ENCODE data around the gene MT1E.
"Not testable (repeated sequence)": the region's sequence is repeated elsewhere in the genome, so short reads cannot be mapped to it uniquely, and the experiment has no call there.

Gene MT1E

DNA sequence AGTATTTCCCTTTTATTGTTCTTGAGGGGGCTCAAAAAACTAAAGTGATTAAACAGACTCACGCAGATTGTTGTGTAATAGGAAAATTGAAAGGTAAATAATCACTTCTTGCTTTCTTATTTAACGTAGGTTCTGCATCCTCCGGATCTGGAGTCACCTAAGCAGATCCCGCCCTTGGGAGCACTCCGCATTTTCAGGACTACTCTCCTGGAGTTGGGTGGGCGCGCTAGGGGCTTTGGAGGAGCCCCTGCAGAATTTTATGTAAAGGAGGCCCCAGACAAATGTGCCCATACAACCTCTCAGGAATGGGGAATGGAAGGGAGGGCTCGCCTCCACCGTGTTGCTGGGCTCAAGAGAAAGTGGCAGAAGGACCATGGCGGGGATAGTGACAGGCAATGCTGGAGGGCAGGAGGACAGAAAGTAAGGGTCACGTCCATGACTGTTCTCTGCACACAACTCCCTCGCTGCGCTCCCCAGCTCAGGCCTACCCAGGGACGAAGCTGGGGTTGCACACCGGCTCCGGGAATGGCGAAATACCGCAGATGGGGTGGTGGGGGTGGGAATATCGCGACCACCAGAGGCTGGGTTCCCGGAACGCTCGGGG, 8.9 kb upstream of the MT1E start:
- peaks cover 70% of the 10 kb centered on the region for H3K27me3 ChIP-seq
- peaks cover 9 to 11% of the 10 kb centered on the region in 2 experiments for H3K4me1 ChIP-seq (ENCODE audit: control insufficient read depth in 1 of 2, insufficient read depth in 1 of 2, low read depth in 1 of 2, low read length in 1 of 2)
- H3K9me3 ChIP-seq = no peaks in the 10 kb centered on the region
- H3K36me3 ChIP-seq = no peaks in the 10 kb centered on the region
- TF ChIP-seq, protein P1, sequence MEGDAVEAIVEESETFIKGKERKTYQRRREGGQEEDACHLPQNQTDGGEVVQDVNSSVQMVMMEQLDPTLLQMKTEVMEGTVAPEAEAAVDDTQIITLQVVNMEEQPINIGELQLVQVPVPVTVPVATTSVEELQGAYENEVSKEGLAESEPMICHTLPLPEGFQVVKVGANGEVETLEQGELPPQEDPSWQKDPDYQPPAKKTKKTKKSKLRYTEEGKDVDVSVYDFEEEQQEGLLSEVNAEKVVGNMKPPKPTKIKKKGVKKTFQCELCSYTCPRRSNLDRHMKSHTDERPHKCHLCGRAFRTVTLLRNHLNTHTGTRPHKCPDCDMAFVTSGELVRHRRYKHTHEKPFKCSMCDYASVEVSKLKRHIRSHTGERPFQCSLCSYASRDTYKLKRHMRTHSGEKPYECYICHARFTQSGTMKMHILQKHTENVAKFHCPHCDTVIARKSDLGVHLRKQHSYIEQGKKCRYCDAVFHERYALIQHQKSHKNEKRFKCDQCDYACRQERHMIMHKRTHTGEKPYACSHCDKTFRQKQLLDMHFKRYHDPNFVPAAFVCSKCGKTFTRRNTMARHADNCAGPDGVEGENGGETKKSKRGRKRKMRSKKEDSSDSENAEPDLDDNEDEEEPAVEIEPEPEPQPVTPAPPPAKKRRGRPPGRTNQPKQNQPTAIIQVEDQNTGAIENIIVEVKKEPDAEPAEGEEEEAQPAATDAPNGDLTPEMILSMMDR (IDR thresholded peaks at IDR 0.05) = no peak
- no peak overlapping the region for H3K27ac ChIP-seq
- H3K4me3 ChIP-seq (ENCODE audit: low read depth in 1 of 2, low read length in 1 of 2) = peak overlapping the region in 1 of 2 experiments; percentile 43

DNA sequence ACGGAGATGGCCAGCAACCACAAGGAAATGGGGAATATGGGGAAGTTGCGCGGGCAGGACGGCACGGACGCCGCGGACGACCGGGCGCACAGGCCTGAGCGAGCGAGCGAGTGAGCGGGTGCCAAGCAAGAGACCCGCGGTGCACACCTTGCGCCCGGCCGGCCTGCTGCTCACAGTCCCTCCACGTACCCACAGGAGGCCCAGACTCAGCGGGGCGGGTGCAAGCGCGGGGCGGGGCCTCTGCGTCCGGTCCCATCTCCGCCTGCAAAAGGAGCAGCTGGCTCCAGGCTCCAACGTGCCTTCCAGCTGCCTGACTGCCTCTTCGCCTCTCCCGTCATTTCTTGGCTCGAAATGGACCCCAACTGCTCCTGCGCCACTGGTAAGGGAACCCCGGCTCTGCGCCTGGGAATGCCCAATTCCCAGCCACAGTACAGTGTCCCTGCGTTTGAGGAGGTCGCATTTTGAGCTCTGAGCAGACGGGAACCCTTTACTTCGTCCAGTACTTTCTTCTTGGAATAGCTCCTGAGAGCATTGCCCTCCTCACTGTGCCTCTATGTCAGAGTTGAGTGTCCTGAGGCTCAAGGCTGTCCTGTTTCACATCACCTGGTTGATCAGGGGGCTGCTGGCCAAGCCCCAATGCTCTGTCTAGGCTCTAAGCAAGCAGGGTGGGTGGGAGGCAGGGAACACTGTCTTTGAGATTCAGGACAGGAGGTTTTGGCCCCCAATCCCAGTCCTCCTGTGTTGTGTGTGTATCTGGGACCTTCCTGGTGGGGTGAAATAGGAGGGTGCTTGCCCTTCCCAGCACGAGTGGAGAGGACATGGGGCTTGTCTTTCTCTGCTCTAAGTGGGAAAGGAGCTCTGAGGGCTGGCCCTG, 8.1 kb upstream of the MT1E start:
- Histone ChIP-seq H3K27ac (no peak overlapping the region), H3K27me3 (peaks cover 77% of the 10 kb centered on the region), H3K36me3 (no peaks in the 10 kb centered on the region), H3K4me1 (ENCODE audit: control insufficient read depth in 1 of 2, insufficient read depth in 1 of 2, low read depth in 1 of 2, low read length in 1 of 2) (peaks cover 9 to 11% of the 10 kb centered on the region in 2 experiments), H3K4me3 (ENCODE audit: low read depth in 1 of 2, low read length in 1 of 2) (peak overlapping the region in 1 of 2 experiments; percentile 43), H3K9me3 (no peaks in the 10 kb centered on the region)
- TF ChIP-seq, protein P1 (IDR thresholded peaks at IDR 0.05) = no peak

DNA sequence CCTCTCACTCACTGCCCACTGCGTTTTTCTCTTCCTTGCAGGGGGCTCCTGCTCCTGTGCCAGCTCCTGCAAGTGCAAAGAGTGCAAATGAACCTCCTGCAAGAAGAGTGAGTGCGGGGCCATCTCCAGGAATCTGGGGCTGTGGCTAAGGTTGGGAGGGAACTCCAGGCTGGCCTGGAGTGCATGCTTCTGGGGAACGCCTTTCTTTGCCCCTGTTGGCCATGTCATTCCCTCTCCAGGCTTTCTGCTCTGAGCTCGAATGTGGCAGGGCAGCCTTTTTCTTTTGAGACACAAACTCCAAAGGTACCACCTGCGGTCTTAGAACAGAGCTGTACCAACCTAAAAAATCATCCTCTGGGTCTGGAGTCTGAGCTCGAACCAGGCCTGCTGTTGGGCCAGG, 7.4 kb upstream of the MT1E start:
- H3K27ac ChIP-seq = no peak overlapping the region
- no peaks in the 10 kb centered on the region for H3K9me3 ChIP-seq
- no peaks in the 10 kb centered on the region for H3K36me3 ChIP-seq
- peaks cover 84% of the 10 kb centered on the region for H3K27me3 ChIP-seq
- TF ChIP-seq, protein P1 (IDR thresholded peaks at IDR 0.05) = no peak
- H3K4me3 ChIP-seq (ENCODE audit: low read depth in 1 of 2, low read length in 1 of 2) = no peak overlapping the region
- peaks cover 9 to 11% of the 10 kb centered on the region in 2 experiments for H3K4me1 ChIP-seq (ENCODE audit: control insufficient read depth in 1 of 2, insufficient read depth in 1 of 2, low read depth in 1 of 2, low read length in 1 of 2)

DNA sequence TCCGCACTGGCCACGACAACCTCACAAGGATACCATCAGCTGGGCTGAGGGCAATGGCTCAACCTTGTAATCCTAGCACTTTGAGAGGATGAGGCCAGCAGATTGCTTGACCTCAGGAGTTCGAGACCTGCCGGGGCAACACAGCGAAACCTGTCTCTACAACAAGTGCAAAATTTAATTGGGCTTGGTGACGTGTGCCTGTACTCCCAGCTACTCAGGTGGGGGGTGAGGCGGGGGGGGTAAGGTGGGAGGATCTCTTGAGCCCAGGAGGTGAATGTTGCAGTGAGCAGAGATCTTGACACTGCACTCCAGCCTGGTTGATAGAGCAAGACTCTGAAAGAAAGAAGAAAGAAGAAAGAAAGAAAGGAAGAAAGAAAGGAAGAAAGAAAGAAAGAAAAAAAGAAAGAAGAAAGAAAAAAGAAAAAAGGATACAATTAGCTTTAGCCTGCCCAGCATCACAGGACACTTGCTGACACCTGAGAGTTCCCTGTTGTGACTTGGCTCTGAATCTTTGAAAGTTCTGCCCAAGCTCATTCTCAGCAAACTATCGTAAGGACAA, 5.2 kb upstream of the MT1E start:
- H3K27ac ChIP-seq = no peak overlapping the region
- H3K27me3 ChIP-seq = peaks cover 99% of the 10 kb centered on the region
- TF ChIP-seq, protein P1 (IDR thresholded peaks at IDR 0.05) = no peak
- H3K4me3 ChIP-seq (ENCODE audit: low read depth in 1 of 2, low read length in 1 of 2) = no peak overlapping the region
- no peaks in the 10 kb centered on the region for H3K9me3 ChIP-seq
- H3K4me1 ChIP-seq (ENCODE audit: control insufficient read depth in 1 of 2, insufficient read depth in 1 of 2, low read depth in 1 of 2, low read length in 1 of 2) = peaks cover 9 to 11% of the 10 kb centered on the region in 2 experiments
- H3K36me3 ChIP-seq = no peaks in the 10 kb centered on the region

DNA sequence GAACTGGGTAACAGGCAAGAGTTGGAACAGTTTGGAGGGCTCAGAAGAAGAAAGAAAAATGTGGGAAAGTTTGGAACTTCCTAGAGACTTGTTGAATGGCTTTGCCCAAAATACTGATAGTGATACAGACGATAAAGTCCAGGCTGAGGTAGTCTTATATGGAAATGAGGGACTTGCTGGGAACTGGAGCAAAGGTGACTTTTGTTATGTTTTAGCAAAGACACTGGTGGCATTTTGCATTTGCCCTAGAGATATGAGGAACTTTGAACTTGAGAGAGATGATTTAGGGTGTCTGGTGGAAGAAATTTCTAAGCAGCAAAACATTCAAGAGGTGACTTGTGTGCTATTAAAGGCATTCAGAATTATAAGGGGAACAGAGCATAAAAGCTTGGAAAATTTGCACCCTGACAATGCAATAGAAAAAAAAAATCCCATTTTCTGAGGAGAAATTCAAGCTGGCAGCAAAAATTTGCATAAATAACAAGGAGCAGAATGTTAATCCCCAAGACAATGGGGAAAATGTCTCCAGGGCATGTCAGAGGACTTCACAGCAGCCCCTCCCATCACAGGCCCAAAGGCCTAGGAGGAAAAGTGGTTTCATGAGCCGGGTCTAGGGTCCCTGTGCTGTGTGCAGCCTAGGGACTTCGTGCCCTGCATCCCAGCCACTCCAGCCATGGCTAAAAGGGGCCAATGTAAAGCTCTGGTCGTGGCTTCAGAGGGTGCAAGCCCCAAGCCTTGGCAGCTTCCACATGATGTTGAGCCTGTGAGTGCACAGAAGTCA, 3.7 kb upstream of the MT1E start:
- H3K4me1 ChIP-seq (ENCODE audit: control insufficient read depth in 1 of 2, insufficient read depth in 1 of 2, low read depth in 1 of 2, low read length in 1 of 2); H3K9me3 ChIP-seq; H3K36me3 ChIP-seq; H3K27ac ChIP-seq; H3K4me3 ChIP-seq (ENCODE audit: low read depth in 1 of 2, low read length in 1 of 2): not testable (repeated sequence)
- H3K27me3 ChIP-seq = peaks cover 99% of the 10 kb centered on the region

DNA sequence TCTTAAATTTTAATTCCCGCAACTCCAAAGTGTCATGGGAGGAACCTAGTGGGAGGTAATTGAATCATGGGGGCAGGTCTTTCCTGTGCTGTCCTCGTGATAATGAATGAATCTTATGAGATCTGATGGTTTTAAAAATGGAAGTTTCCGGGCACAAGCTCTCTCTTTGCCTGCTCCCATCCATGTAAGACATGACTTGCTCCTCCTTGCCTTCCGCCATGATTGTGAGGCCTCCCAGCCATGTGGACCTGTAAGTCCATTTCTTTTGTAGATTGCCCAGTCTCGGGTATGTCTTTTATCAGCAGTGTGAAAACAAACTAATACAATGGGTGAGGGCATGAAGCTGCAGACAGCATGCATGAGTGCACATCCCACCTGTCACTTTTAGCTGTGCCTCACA, 2.4 kb upstream of the MT1E start:
- peaks cover 99% of the 10 kb centered on the region for H3K27me3 ChIP-seq
- not testable (repeated sequence) for H3K27ac ChIP-seq; H3K9me3 ChIP-seq; H3K4me1 ChIP-seq (ENCODE audit: control insufficient read depth in 1 of 2, insufficient read depth in 1 of 2, low read depth in 1 of 2, low read length in 1 of 2); H3K36me3 ChIP-seq; H3K4me3 ChIP-seq (ENCODE audit: low read depth in 1 of 2, low read length in 1 of 2)

All from neutrophil (primary cell).